Endothelial cell of hepatic sinusoid (primary cell): ENCODE data around the gene ZNF284.

Experiments
- in situ Hi-C: cut with HindIII; loops from 2 replicates; pipeline ENCODE4 v1.10.0; 2017; ENCODE audit warnings: low sequenced_read_pairs

ZNF284 gene

GRCh38 chr19:44071824-44072542 is at the start of gene ZNF284:
Gene ZNF284 (plus strand): TSS chr19:44072159. CDS start chr19:44076390, 4,231 bp downstream.
- in situ Hi-C loops: no loop called here

DNA sequence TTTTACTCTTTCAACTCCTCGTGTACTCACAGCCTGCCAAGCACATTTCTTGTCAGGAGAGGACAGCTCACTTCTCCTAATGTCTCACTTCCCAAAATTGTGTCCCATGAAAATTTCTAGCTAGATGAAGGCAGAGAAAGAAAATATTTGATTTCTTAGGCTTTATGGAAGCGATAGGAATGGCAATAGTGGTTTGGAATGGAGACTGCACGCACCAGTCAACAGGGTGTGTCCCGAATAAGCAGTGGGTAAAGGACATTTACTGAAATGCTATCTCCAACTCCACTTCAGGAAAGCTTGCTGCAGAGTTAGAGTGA is 47.1 kb upstream of the ZNF284 start:
- in situ Hi-C loops: loop anchor here (5.0 kb wide), 1 partner anchor 73 kb away; the partner anchor contains the start of gene ZNF221

DNA sequence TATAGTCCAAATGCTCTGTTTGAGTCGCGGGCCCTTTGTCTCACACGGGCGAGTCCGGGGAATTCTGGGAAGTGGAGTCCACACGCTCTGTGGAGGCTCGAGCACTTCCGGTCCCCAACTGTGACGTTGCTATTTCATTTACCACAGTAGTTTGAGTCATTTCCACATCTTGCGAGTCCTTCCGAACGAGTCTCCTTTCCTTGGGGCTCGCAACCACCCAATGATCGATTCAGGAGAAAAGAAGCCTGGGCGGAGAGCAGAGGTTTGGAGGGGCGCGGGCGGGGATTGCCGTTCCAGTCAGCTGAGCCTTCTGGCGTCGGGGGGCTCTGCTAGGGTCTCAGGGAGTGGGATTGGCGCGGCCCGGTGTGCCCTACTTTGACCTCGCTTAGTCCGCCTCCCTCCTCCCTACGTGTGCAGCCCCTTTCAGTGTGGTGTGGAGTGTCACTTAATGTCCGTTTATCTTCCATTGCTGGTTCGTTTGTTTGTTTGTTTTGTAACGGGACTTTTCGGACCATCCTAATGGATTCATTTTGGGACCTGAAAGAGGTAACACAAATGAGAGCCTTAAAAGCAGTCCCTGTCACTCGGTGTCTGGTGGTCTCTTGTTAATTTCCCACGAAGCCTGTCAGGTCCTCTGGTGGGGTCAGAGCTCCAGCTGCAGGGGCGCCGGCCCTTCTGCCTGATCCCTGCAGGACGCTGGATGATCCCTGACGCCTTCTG is 46.6 kb upstream of the ZNF284 start, which contains the start of gene ZNF222:
Gene ZNF222 (plus strand): TSS at position 163 of the 720 bp plus-strand sequence. CDS start 58 bp downstream, at position 221.
- in situ Hi-C loops: loop anchor here (5.0 kb wide), 1 partner anchor 73 kb away; the partner anchor contains the start of gene ZNF221

GRCh38 chr19:44026622-44027021 is 45.3 kb upstream of the ZNF284 start:
- in situ Hi-C loops: loop anchor here (5.0 kb wide), 1 partner anchor 74 kb away; the partner anchor contains the start of gene ZNF221

DNA sequence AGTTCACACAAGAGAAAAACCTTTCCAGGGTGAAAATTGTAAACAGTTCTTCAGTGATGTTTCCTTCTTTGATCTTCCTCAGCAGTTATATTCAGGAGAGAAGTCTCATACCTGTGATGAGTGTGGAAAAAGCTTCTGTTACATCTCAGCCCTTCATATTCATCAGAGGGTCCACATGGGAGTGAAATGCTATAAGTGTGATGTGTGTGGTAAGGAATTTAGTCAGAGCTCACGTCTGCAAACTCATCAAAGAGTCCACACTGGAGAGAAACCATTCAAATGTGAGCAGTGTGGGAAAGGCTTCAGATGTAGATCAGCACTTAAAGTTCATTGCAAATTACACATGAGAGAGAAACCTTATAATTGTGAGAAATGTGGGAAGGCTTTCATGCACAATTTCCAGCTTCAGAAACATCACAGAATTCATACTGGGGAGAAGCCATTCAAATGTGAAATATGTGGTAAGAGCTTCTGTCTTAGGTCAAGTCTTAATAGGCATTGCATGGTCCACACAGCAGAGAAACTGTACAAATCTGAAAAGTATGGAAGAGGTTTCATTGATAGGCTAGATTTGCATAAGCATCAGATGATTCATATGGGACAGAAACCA is 39.9 kb upstream of the ZNF284 start:
- in situ Hi-C loops: no loop called here

DNA sequence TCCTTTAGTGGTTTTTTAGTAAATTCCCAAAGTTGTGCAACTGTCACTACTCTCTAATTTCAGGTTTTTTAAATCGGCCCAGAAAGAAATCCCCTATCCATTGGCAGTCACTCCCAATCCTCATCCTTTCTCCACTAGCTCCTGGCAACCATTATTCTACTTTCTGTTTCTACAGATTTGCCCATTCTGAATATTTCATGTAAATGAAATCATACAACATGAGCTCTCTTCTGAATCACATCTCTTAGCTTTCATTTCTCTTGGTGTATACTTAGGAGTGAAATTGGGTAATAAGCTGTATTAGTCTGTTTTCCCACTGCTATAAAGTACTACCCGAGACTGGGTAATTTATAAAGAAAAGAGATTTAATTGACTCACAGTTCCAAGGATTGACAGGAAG is 29.8 kb upstream of the ZNF284 start:
- in situ Hi-C loops: no loop called here

GRCh38 chr19:44050740-44051649 is 21.0 kb upstream of the ZNF284 start:
- in situ Hi-C loops: no loop called here

GRCh38 chr19:44051650-44052402 is 20.1 kb upstream of the ZNF284 start, which contains the start of gene ZNF223:
Gene ZNF223 (plus strand): TSS chr19:44052036. CDS start chr19:44055177, 3,141 bp downstream.
- in situ Hi-C loops: no loop called here

- in situ Hi-C loops: no loop called here
Observed at GRCh38 chr19:44055870-44056269, 16.1 kb upstream of the ZNF284 start.

DNA sequence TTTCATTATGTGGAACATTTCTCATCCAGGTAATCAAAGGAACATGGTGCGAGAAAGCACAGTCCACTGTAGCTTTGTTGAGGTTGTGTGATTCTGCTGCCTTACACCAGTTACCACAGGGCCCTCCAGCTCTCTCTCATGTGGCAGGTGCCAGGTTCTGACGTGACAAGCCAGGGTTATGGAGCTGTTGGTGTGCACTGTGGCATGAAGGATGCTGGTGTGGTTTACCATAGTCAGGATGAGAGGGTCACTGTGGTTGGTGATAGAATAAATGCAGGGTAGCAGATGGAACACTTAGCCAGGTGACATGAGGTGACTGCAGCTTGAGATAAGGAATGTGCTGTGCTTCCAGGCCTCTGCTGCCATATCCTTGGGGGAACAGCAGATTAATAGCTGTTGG is 12.7 kb upstream of the ZNF284 start:
- in situ Hi-C loops: no loop called here

DNA sequence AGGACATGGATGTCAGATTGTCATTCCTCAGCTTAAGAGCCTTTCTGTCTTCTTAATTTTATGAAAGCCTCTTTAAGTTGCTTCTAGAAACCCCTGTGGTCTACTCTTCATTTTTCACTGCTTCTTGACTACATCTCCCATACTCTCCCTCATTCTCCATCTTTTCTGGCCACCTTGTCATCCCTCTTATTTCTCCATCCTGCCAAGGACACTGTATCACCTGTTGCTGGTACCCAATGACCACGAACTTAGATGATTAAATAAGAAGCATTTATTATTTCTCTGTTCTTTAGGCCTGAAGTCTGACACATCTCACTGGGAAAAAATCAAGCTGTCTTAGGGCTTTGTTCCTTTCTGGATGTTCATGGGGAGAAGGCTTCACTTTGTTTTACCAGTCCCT is 10.9 kb upstream of the ZNF284 start:
- in situ Hi-C loops: no loop called here

DNA sequence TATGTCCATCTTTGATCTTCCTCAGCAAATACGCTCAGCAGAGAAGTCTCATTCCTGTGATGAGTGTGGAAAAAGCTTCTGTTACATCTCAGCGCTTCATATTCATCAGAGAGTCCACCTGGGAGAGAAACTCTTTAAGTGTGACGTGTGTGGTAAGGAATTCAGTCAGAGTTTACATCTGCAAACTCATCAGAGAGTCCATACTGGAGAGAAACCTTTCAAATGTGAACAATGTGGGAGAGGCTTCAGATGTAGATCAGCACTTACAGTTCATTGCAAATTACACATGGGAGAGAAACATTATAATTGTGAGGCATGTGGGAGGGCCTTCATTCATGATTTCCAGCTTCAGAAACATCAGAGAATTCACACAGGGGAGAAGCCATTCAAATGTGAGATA is 5.7 kb upstream of the ZNF284 start:
- in situ Hi-C loops: loop anchor here (5.0 kb wide), 1 partner anchor 51 kb away; no protein-coding TSS in a partner anchor

DNA sequence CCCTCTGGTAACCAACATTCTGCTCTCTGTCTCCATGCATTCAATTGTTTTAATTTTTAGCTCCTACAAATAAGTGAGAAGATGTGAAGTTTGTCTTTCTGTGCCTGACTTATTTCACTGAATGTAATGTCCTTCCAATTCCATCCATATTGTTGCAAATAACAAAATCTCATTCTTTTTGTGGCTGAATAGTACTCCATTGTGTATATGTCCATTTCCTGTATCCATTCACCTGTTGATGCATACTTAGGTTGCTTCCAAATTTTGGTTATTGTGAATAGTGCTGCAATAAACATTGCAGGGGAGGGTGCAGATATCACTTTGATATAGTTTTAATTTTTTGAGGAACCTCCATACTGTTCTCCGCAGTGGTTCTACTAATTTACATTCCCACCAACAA is 2.5 kb upstream of the ZNF284 start:
- in situ Hi-C loops: loop anchor here (5.0 kb wide), 1 partner anchor 48 kb away; no protein-coding TSS in a partner anchor

DNA sequence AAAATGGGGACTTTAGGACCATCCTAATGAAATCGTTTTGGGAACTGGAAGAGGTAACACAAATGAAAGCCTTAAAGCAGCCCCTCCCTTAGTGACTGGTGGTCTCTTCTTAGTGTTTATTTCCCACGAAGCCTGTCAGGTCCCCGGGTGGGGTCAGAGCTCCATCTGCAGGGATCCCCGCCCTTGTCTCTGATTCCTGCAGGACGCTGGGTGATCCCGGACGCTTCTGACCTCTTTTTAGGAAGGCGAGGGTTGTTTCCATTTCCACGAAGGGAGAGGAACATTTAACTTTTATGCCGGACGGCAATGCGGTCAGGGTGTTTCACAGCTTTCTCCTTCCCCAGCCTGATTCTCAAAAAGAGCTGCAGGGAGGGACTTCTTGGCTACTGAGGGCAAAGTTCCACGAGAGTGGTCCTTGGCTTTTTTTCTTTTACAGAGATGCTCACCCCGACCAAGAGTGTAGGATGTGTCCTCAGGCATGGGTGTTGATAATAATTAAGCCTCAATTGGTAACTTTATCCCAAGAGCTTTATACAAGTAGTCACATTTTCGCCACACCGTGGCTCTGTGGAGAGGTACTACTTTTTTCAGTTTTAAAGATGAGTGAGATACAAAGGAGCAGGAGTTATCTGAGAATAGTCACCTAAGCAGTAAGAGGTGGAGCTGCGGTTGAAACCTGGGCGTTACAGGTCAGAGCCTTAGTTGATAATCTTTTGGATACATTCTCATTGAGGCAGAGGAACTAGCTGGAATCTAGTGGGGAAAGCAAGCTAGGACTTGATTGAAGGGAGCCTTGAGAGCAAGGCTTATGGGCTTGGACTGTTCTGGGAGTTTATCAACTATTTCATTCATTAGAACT is 813 bp downstream of the ZNF284 start:
- in situ Hi-C loops: no loop called here

DNA sequence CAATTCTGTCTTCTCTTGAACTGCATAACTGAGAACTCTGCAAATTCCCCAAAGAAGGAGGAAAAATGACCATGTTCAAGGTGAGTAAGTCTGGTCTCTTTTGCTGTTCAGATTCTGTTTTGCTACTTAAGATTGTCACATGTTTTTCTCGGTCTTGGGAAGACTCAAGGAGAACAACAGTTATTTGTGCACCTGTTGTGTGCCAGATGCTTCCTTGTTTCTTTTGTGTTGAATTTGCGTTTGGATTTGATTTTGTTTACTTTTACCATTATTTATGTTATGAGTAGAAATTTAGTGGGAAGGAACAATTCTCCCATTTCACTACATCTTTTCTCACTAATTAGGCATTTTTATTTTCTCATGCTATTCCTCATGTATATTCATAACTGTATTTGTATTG is 4.4 kb downstream of the ZNF284 start:
- in situ Hi-C loops: no loop called here

- in situ Hi-C loops: no loop called here
Observed at GRCh38 chr19:44092108-44092507, 20.1 kb downstream of the ZNF284 start.

- in situ Hi-C loops: no loop called here
Observed at GRCh38 chr19:44093931-44094765, 22.2 kb downstream of the ZNF284 start, which contains the start of gene ZNF224. Gene ZNF224 (plus strand): TSS chr19:44094361. CDS start chr19:44097874, 3,513 bp downstream.

DNA sequence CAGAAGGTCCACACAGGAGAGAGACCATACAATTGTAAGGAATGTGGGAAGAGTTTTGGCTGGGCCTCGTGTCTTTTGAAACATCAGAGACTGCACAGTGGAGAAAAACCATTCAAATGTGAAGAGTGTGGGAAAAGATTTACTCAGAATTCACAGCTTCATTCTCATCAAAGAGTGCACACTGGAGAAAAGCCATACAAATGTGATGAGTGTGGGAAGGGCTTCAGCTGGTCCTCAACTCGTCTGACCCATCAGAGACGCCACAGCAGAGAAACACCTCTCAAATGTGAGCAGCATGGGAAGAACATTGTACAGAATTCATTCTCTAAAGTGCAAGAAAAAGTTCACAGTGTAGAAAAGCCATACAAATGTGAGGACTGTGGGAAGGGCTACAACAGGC is 35.8 kb downstream of the ZNF284 start:
- in situ Hi-C loops: no loop called here
